T follicular helper cell (primary cell): ENCODE measurements around the gene EPHA2.
"Not testable (repeated sequence)": the region's sequence is repeated elsewhere in the genome, so short reads cannot be mapped to it uniquely, and the experiment has no call there.

Source experiments
- DNase-seq: peaks from one replicate; pipeline ENCODE4 v3.0.0-alpha.2; 2020; ENCODE audit warnings: low read depth
- total RNA-seq, 2 experiments: gene quantifications; one replicate each; lab custom pipeline; 2026; lab: John Stamatoyannopoulos, UW

The EPHA2 gene
- total RNA-seq, result 0.06 to 0.70 reads per million in 2 experiments

GRCh38 chr1:16155537-16156410, at the start of gene EPHA2:
Gene EPHA2, minus strand, starts transcription at chr1:16156069. Its CDS starts 137 bp downstream, at chr1:16155932.
- DNase-seq, result no peak

DNA sequence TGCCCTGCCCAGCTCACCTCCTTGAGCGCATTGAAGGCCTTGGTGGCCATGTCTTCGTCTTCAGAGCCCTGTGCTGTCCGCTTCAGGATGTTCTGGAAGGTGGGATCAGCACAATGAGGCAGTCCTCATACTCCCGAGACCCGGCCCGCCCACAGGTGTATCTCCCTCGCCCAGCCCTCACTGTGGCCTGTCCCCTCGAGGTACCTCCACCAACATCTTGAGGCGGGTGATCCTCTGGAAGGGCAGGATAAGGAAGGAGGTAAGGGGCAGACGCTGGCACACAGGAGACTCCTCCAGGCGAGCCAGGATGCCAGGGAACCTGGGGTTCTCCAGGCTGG, 49.4 kb upstream of the EPHA2 start:
- DNase-seq, result no peak

- no peak for DNase-seq
Observed at GRCh38 chr1:16204634-16205333, 48.9 kb upstream of the EPHA2 start.

DNA sequence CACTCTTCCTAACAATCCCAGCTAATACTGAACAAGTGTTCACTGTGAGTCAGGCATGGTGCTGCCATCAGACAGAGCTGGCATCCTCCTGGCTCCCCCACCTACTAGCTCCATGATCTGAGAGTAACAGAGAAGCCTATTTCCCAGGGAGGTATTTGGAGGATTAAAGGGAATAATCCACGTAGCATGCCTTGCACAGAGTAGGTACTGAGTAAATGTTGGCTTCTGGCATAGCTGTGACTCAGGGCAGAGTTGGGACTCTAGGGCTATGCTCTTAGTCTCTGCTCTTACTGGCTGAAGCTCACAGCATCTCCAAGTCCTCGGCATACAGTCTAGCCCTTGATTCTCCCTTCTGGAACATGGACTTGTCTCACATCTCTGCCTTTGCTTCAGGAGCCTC, 48.3 kb upstream of the EPHA2 start:
- DNase-seq, result no peak

DNA sequence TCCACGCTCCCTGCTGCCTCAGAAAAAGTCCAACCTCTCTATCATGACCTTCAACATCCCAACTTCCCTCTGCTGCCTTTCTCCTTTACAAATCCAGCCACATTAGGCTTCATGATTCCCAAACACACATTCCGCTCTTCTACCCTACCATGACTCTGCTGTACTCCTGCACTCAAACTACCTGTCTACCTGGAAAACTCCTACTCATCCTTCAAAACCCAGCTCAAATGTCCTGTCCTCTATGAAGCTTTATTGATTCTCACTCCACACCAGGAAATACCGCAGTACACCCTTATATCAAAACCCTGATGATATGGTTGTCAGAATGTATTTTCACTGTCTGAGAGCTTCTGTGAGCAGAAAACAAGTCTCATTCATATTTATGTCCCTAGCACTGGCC, 47.7 kb upstream of the EPHA2 start:
- DNase-seq, result no peak

DNA sequence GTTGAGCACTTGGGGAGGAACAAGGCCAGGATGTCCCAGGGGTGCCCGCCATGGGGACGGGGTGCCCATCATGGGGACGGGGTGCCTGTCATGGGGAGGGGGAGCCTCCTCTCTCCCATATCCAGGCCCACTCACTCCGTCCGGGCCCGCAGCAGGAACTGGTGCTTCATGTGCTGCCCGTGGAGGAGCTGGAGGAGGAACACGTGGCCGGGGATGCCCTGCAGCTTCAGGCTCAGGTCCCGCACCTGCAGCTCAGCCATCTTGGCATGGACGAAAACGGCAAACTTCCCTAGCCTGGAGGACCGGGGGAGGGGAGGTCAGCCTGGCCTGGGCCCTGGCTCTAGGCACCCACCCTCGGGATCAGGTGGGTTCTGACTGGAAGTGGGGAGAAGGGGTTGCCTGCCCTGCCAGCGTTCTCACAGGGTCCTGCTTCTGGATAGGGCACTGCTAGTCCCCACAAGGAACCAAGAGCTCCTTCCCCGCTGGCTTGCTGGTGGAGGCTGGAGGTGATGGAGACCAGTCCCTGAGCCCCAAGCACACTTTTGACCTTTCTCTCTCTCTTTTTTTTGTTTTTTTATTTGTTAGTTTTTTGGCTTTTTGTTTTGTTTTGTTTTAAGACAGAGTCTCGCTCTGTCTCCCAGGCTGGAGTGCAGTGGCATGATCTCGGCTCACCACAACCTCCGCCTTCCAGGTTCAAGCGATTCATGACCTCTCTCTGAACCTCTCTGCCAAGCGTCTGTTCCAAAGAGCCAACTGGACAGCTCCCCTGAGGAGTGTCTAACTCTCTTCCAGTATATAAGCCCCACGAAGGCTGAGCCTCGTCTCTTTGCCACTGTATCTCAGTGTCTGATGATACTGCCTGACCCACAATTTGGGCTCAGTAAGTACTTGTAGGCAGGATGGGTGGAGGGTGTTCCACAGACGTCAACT, 46.7 kb upstream of the EPHA2 start:
- no peak for DNase-seq

GRCh38 chr1:16199700-16200099, 43.8 kb upstream of the EPHA2 start:
- DNase-seq, result no peak

GRCh38 chr1:16199157-16199501, 43.3 kb upstream of the EPHA2 start:
- no peak for DNase-seq

DNA sequence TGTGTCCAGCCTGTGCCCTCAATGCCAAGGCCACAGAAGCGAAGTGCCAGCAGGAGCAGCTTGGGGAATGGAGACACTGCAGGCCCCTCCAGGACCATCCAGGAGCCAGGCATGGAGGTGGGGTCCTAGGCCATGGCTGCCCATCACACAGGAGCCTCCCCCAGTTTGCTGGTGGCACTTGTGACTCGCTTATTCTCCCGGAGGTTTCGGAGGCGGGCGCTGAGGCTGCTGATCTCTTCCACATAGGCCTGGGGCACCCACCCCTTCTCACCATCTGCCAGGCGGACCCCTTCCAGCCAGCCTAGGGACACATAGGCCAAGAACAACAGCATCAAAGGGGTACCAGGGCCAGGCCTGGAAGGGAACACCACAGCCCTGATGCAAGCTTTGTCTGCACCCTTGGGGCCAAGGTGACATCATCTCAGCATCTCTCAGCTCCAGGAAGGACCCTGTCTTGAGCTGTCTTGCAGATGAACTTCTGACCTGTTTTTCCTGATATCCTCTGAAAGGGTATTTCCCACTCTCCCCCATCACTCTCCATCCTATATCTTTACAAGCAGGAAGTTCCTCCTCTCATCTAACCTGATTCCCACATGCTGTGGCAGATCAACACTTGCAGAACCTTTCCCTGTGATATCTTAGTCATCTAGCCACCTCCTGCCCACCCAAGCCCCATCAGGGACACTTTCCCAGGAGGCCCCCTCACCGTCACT, 42.7 kb upstream of the EPHA2 start:
- DNase-seq, result no peak

DNA sequence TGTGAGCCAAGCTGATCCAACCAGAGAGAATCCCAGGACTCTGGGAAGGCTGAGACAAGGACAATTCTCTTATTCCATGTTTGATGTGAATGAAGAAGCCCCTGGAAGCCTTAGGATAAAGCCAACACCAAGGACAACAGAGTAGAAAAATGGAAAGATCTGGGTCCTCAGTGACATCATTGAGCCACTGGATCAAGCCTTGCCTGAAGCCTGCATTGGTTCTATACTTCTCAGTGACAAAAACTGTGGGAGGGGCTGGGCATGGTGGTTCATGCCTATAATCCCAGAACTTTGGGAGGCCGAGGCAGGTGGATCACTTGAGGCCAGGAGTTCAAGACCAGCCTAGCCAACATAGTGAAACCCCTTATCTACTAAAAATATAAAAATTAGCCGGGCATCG, 41.0 kb upstream of the EPHA2 start:
- DNase-seq, result no peak

- not testable (repeated sequence) for DNase-seq
Observed at GRCh38 chr1:16196139-16196538, 40.3 kb upstream of the EPHA2 start.

DNA sequence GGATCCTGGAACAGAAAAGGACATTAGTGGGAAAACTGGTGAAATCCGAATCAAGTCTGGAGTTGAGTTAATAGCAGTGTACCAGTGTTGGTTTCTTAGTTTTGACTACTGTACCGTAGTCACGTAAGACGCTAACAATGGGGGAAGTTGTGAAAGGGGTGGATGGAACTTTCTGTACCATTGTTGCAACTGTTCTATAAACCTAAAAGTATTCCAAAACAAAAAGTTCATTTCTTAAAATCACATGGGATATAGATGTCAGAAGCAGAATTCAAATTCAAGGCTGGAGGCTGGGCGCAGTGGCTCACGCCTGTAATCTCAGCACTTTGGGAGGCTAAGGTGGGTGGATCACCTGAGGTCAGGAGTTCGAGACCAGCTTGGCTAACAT, 39.6 kb upstream of the EPHA2 start:
- DNase-seq, result no peak

- no peak for DNase-seq
Observed at GRCh38 chr1:16191916-16192546, 36.2 kb upstream of the EPHA2 start.

DNA sequence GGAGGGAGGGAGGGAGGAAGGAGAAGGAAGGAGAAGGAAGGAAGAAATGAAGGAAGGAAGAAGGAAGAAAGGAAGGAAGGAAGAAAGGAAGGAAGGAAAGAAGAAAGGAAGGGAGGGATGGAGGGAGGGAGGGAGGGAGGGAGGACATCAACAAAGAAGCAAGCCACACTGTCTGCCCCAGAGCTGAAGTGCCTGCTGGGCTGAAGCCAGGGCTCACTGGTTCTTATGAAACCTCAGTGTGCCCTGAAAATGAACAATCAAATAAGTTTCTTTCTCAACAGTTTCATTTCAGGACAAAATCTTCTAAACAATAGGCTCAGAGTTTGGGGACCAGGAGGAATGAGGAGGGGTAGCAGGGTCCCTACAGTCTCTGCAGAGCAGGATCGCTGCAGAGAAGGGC, 35.4 kb upstream of the EPHA2 start:
- no peak for DNase-seq

DNA sequence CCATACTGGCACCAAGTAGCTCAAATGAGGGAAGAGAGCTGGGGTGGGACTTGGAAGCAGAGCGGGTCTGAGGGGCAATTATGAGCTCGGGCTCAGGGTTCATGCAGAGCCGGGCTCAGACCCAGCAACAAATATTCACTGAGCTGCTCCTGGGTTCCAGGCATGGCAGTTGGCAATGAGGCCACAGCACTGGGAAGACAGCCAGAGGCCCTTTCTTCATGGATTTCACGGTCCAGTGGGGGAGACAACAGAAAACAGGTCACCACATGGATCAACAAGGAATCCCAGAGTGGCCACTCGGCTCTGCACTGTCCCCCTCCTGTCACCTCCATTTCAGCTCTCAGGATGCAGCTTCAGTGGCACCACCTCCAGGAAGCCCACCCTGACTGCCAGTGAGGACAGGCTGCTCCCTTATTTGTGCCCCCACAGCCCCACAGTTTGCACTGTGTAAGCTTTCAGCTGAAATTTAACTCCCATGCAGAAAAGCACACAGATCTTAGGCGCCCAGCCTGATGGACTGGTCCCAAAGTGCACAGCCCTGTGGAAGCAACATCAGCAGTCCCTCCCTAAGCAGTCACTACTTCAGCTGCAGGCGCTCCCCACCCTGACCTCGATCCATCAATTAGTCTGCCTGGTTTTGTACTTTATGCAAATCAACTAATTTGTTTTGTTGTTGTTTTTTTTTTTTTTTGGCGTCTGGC, 34.2 kb upstream of the EPHA2 start:
- no peak for DNase-seq

GRCh38 chr1:16189003-16189402, 33.1 kb upstream of the EPHA2 start:
- DNase-seq, result no peak

DNA sequence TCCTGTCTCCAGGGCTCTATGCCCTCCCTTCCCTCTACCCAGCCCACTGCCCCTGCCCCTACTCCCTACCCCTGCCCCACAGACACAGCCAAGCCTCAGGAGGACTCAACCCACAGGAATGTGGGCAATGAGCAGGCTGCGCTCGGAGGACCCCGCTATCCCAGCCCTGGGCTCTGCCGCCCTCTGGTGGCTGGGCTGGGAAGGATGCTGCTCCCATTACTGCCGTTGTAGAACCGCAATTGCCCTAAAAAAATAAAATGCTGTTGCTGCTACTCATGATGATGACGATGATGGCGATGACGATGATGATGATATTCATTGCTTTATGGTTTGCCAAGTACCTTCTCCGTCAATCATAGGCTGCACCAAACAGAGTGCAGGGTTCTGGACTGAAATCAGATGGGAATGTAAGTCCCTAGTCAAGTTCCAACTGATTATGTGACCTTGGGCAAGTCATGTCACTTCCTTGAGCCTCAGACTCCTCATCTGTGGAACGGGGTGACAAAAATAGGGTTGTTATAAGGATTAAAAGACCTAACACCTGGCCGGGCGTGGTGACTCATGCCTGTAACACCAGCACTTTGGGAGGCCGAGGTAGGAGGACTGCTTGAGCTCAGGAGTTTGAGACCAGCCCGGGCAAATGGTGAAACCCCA, 32.0 kb upstream of the EPHA2 start:
- DNase-seq, result peak; percentile 67

- DNase-seq, result no peak
Observed at GRCh38 chr1:16186655-16187235, 30.9 kb upstream of the EPHA2 start.

DNA sequence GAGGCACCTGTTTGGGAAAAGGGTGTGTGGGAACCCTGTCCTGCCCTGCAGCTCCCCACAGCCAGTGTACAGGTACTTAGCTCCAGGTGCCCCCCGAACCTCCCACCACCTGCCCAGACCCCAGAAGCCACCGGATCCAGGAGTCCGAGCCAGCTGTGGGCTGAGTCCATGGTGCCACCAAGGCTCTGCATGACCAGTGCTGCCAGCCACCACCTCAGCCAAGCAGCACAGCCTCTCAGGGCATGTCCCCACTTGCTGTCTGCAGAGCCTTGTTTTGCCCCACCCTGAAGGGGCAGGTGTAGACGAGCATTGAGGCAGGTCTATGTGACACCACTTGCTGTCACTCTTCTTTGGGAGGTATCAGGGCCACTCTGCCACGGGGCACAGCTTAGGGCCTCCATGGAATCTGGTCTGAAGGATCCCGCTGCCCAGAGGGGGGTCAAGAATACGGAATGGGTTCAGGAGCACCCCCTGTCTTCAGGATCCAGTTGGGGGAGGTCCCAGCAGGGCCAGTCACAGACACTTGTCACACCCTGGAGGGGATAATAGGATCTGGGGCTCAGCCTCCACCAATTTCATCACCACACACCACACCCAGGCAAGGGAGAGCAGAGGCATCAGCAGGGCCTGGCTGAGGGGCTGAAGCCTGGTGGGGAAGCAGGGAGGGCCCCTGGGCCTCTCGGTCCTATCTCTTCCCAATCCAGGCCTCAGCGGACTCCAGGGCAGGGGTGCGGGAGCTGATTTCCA, 28.9 kb upstream of the EPHA2 start:
- no peak for DNase-seq
